Right ventricle myocardium inferior (tissue), 1 donor: ENCODE results near the gene HERC4. TPM values are rescaled to one million over a fixed set of nuclear protein-coding genes. Genes with fewer than 3 reads are reported as not detected.

Experiments
- ATAC-seq: fragments of 200-7000 bp; cut with Tn5 transposase; one replicate; pipeline ENCODE4 v1.9.1; 2020; ENCODE audit warnings: mild to moderate bottlenecking, moderate library complexity
- DNase-seq: peaks from one replicate; pipeline ENCODE4 v3.0.0; 2021; ENCODE audit errors: missing footprints
- intact Hi-C: fragments of 100-400 bp; cut with DNase I; formaldehyde crosslinking; loops from one replicate; pipeline ENCODE4 v1.11.0; 2022
- long read RNA-seq: library from polyadenylated mRNA; unstranded; transcript quantifications from one replicate; pipeline ENCODE4 v2.0.0, GENCODE V29; 2021
- total RNA-seq: library from RNA; stranded (reverse); fragmentation: NEBNext Ultra II Directional; extraction: Animal tissue kit (Norgen Biotek cat#: 25700); gene quantifications from one replicate; pipeline ENCODE4 v1.2.1, GENCODE V29; 2021
- donor health status: DM: no; HTN: yes; CAD: no; lungs with severe emphysema.

Gene HERC4
- total RNA-seq: 25.5 TPM
- long read RNA-seq, full-length matches to known transcripts: 11 of 18 reads
- long read RNA-seq, partial matches to known transcripts: 1 of 18 reads
- long read RNA-seq, other reads (novel, unspliced or antisense): 6 of 18 reads

- peak; percentile 96 for DNase-seq
- intact Hi-C loops: loop anchor here (5.0 to 10.0 kb wide), 2 partner anchors 190 to 257 kb away; partner anchors contain the start of genes HNRNPH3, PBLD and SIRT1
- ATAC-seq: peak; percentile 100
Observed at GRCh38 chr10:68074775-68075549, at the start of gene HERC4. TSS of gene HERC4 (minus strand) at chr10:68075283. CDS start at chr10:68073108, 2,175 bp downstream.

GRCh38 chr10:68124718-68125117 is 49.6 kb upstream of the HERC4 start:
- no peak for DNase-seq
- ATAC-seq: no peak

GRCh38 chr10:68121852-68122251 is 46.8 kb upstream of the HERC4 start:
- intact Hi-C loops: no loop called here
- DNase-seq (no peak), ATAC-seq (peak; percentile 50)

More at GRCh38 chr10:68124718-68125117, 49.6 kb upstream of the HERC4 start:
- intact Hi-C loops: no loop called here

DNA sequence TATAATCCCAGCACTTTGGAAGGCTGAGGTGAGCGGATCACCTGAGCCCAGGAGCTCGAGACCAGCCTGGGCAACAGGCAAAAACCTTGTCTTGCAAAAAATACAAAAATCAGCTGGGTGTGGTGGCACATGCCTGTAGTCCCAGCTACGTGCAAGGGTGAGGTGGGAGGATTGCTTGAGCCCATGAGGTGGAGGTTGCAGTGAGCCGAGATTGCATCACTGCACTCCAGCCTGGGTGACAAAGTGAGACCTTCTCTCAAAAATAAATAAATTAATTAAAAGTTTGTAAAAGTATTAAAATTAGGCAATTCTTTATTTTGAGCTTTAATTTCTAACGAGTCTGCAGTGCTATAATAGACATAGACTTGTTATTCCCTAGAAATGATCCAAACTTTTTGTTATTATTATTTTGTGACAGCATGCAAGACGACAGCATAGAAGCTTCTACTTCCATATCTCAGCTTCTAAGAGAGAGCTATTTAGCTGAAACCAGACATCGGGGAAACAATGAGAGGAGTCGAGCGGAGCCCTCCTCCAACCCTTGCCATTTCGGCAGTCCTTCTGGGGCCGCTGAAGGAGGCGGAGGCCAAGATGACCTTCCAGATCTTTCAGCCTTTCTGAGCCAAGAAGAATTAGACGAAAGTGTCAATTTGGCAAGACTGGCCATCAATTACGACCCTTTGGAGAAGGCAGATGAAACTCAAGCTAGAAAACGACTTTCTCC is 46.1 kb upstream of the HERC4 start:
- intact Hi-C loops: no loop called here
- ATAC-seq (peak; percentile 42), DNase-seq (no peak)

DNA sequence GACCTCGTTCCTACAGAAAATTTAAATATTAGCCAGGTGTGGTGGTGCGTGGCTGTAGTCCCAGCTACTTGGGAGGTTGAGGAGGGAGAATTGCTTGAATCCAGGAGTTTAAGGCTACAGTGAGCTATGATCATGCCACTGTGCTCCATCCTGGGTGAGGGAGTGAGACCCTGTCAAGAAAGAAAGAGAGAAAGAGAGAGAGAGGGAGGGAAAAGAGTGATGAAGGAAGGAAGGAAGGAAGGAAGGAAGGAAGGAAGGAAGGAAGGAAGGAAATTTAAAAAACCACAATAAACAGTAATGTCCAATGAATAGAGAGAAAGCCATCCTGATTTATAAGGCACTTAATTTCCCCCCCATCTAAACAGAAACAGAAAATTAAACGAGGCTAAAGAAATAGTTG is 43.6 kb upstream of the HERC4 start:
- intact Hi-C loops: no loop called here
- no peak for DNase-seq
- ATAC-seq: no peak

- no peak for DNase-seq
- no peak for ATAC-seq
- intact Hi-C loops: loop anchor here (5.0 kb wide), 1 partner anchor 39 kb away; no protein-coding TSS in a partner anchor
Observed at GRCh38 chr10:68112837-68113236, 37.8 kb upstream of the HERC4 start.

GRCh38 chr10:68111584-68111983 is 36.5 kb upstream of the HERC4 start:
- intact Hi-C loops: loop anchor here (2.0 to 5.0 kb wide), 2 partner anchors 23 to 41 kb away; no protein-coding TSS in a partner anchor
- ATAC-seq: peak; percentile 60
- DNase-seq: no peak

DNA sequence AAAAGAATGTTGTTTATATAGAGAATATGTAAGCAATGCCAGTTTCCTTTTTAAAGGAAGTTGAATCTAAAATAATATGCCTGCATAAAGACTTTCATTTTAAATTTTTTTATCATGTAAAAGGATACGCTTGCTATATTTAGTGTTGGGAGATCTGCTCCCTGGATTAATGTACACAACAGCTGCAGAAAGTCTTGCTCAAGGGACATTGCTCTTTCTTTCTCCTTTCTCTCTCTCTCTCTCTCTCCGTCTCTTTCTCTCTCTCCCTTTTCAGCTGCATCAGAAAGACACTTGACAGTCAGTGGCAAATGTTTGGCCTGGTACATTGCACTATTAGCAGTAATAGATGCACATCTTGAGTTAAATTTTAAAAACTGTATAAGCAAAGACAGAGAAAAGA is 34.9 kb upstream of the HERC4 start:
- DNase-seq (no peak), ATAC-seq (peak; percentile 54)
- intact Hi-C loops: loop anchor here (2.0 to 5.0 kb wide), 2 partner anchors 21 to 42 kb away; no protein-coding TSS in a partner anchor

- ATAC-seq: peak; percentile 92
- DNase-seq: no peak
- intact Hi-C loops: no loop called here
Observed at GRCh38 chr10:68109331-68109730, 34.2 kb upstream of the HERC4 start, which contains the start of gene MYPN. TSS of gene MYPN (plus strand) at chr10:68109488. CDS start at chr10:68121439, 11,951 bp downstream.

- ATAC-seq (no peak), DNase-seq (no peak)
- intact Hi-C loops: no loop called here
Observed at GRCh38 chr10:68108653-68109052, 33.6 kb upstream of the HERC4 start.

- intact Hi-C loops: no loop called here
- DNase-seq: no peak
- ATAC-seq: no peak
Observed at GRCh38 chr10:68108051-68108450, 33.0 kb upstream of the HERC4 start.

DNA sequence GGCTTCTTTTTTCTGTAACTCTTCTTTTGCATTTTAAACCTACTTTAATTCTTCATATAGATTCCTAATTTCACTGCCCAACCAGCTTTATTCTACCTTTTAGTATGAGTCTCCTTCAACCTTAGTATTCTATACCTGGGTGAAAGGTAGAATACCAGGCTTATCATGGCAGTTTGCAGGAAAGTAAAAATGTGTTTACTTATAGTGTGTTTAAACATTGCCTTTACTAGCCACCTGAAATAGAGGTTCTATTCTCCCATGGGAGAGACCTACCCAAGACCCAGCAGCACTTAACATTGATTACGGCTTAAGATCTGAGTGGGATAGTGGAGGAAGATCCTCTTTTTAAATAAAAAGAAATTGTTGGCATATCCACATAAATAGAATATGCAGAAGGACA is 32.6 kb upstream of the HERC4 start:
- DNase-seq (no peak), ATAC-seq (no peak)
- intact Hi-C loops: no loop called here

DNA sequence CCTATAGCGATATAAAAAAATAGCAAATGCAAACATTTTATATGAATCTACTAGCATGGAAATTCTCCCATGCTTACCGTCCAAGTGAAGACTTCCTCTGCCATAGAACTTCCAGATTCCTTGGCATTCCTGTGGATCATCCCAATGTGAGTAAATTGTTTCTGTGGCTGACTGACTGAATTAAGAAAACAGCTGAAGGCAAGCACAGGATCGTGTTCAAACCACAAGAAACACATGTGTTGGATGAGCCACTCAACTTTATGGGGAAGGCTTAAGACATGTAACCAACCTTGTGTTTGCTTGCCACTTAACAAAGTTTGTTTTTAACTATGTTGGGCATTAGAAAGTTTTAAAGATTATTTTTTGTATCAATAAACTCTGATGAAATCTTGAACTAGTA is 31.6 kb upstream of the HERC4 start:
- intact Hi-C loops: no loop called here
- no peak for ATAC-seq
- no peak for DNase-seq

- no peak for DNase-seq
- intact Hi-C loops: no loop called here
- ATAC-seq: no peak
Observed at GRCh38 chr10:68105820-68106219, 30.7 kb upstream of the HERC4 start.

DNA sequence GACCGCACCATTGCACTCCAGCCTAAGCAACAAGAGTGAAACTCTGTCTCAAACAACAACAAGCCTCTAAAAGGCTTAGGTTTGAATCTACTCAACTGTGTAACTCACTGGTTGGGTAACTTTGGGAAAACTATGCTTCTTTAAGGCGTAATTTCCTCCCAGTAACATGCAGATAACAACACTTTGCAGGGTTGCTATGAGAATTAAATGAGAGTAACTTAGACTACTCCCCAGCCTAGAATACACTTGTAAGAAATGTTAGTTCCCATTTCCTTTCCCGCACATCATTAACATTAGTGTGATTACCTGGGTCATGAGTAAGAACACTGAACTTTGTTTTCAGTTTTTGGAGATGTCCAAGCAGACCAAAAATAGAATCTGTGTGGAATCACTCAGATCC is 28.8 kb upstream of the HERC4 start:
- no peak for DNase-seq
- intact Hi-C loops: no loop called here
- no peak for ATAC-seq

- ATAC-seq (no peak), DNase-seq (no peak)
- intact Hi-C loops: no loop called here
Observed at GRCh38 chr10:68103261-68103878, 28.3 kb upstream of the HERC4 start.

- intact Hi-C loops: no loop called here
- no peak for DNase-seq
- no peak for ATAC-seq
Observed at GRCh38 chr10:68101066-68101465, 26.0 kb upstream of the HERC4 start.

DNA sequence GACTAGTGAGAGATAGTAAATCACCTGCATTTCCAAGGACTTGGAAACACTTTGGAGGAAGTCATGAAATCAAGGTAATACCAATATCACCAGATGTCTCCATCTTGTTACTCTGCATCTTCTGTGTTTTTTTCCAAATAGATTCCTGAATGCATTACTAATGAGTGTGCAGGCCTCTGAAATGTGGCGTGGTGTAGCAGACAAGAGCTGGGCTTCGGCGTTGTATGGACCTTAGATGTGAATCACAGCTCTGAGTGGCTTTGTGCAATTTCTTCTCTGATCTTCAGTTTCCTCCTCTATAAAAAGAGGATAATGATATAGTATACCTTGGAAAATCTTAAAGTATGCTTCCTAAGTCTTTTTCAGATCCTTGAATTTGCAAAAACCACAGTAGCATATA is 24.7 kb upstream of the HERC4 start:
- DNase-seq (no peak), ATAC-seq (no peak)
- intact Hi-C loops: no loop called here

GRCh38 chr10:68096913-68097516 is 21.9 kb upstream of the HERC4 start:
- intact Hi-C loops: no loop called here
- ATAC-seq: peak; percentile 68
- no peak for DNase-seq
